Measurements from ENCODE around the gene PTPN1. TPM values are rescaled to one million over a fixed set of nuclear protein-coding genes. Genes with fewer than 3 reads are reported as not detected.

The PTPN1 gene
- total and polyA plus RNA-seq, 2 of the 4 experiments (the other 2 are of a cell fraction), result 31.7 to 37.4 TPM

GRCh38 chr20:50559149-50559548 is 49.0 kb downstream of the PTPN1 start:
- Histone ChIP-seq H3K4me2 (ENCODE audit: low read depth, low read length) (no peak overlapping the region), H2BK15ac (ENCODE audit: low read depth, low read length) (peak overlapping the region; percentile 53; the same call in 1 of the 3 replicates), H2AK5ac (ENCODE audit: low read depth, low read length) (no peak overlapping the region; the same call in 1 of the 2 replicates), H3K23ac (ENCODE audit: low read depth, low read length) (no peak overlapping the region), H2AK9ac (replicated peaks; ENCODE audit: low read depth, low read length, poor library complexity) (no peak overlapping the region), H3K56ac (ENCODE audit: extremely low read depth, insufficient read depth, low read length) (no peak overlapping the region), H2BK5ac (ENCODE audit: low read depth, low read length, poor library complexity, severe bottlenecking) (peak overlapping the region; percentile 7), H3K14ac (replicated peaks; ENCODE audit: low read depth, low read length) (no peak overlapping the region), H3K9me1 (ENCODE audit: insufficient read depth, low read length) (peaks cover 35% of the 10 kb centered on the region), H2BK120ac (ENCODE audit: low read depth, low read length) (no peak overlapping the region), H3K4ac (ENCODE audit: low read depth, low read length) (peak overlapping the region; percentile 5; the same call in 1 of the 2 replicates), H4K20me1 (ENCODE audit: insufficient read depth, low read length) (peaks cover 11% of the 10 kb centered on the region; the same call in 1 of the 2 replicates), H3K18ac (ENCODE audit: low read depth, low read length) (no peak overlapping the region), H3K79me1 (ENCODE audit: low read depth in 1 of 2, low read length in 2 of 2) (peaks cover 37 to 83% of the 10 kb centered on the region in 2 experiments), H3K27ac (ENCODE audit: insufficient read depth, low read length) (no peak overlapping the region), H3K27me3 (ENCODE audit: control insufficient read depth, insufficient read depth, low read length) (no peaks in the 10 kb centered on the region), H3K4me1 (ENCODE audit: control insufficient read depth, insufficient read depth, low read length) (peaks cover 32% of the 10 kb centered on the region), H2AFZ (replicated peaks; ENCODE audit: low read length, poor library complexity) (no peak overlapping the region), H4K5ac (ENCODE audit: low read depth, low read length) (no peak overlapping the region), H2BK20ac (ENCODE audit: low read depth, low read length) (peak overlapping the region; percentile 21; the same call in 1 of the 2 replicates), H3K9ac (ENCODE audit: low read depth, low read length) (no peak overlapping the region), H3K36me3 (ENCODE audit: control insufficient read depth, insufficient read depth, low read length) (peaks cover 23% of the 10 kb centered on the region), H3K9me3 (ENCODE audit: control insufficient read depth, insufficient read depth, low read length) (no peaks in the 10 kb centered on the region), H3K4me3 (ENCODE audit: insufficient read depth, low read depth, low read length) (no peak overlapping the region), H4K91ac (ENCODE audit: insufficient read depth, low read depth, low read length) (no peak overlapping the region), H4K8ac (ENCODE audit: low read depth in 2 of 2, low read length in 2 of 2) (peak overlapping the region in 1 of 2 experiments; percentile 13; a peak in 1 of 4 replicates)
- TF ChIP-seq MAFK (IDR thresholded peaks at IDR 0.05; ENCODE audit: low read depth, low read length) (no peak), SMC3 (IDR thresholded peaks at IDR 0.05; ENCODE audit: low read depth, low read length) (no peak), CEBPB (IDR thresholded peaks at IDR 0.05; ENCODE audit: low read depth, low read length) (no peak), POLR2A (IDR thresholded peaks at IDR 0.05; ENCODE audit: low read depth, low read length) (no peak), RAD21 (IDR thresholded peaks at IDR 0.05; ENCODE audit: low read length) (no peak), CHD1 (IDR thresholded peaks at IDR 0.05; ENCODE audit: low read depth, low read length) (no peak), FOS (IDR thresholded peaks at IDR 0.05; ENCODE audit: low read depth, low read length) (no peak), ELK1 (IDR thresholded peaks at IDR 0.05; ENCODE audit: borderline replicate concordance, low read depth, low read length) (no peak), MXI1 (IDR thresholded peaks at IDR 0.05; ENCODE audit: borderline replicate concordance, low read depth, low read length) (no peak), NFE2L2 (IDR thresholded peaks at IDR 0.05; ENCODE audit: low read depth, low read length) (no peak)
- DNase-seq (no peak), ATAC-seq (ENCODE audit: low read depth) (no peak)
- BruUV-seq (replicated peaks), result no TSS peak
- intact Hi-C loops (cut with micrococcal nuclease), result no loop called here
- dilution Hi-C loops (cut with HindIII; ENCODE audit: low sequenced_read_pairs, unreplicated experiment), result no loop called here
- ChIA-PET POLR2A (ENCODE audit: unreplicated experiment) (interaction anchor here (0.5 to 0.7 kb wide), 2 partner anchors 11 to 414 kb away, joined by 3 to 22 read pairs; no protein-coding TSS in a partner anchor), CTCF (interaction anchor here (0.6 kb wide), 1 partner anchor 19 kb away, joined by 4 read pairs; no protein-coding TSS in a partner anchor)
- WGBS, 2 experiments (ENCODE audit: extremely low coverage in 2 of 2, insufficient read length in 1 of 2), result no CpG with 5 or more reads among the region's 6 CpGs
- in situ Hi-C loops (cut with MboI; ENCODE audit: low sequenced_read_pairs), result no loop called here
